ENCODE results near the gene DHRS3. TPM values are rescaled to one million over a fixed set of nuclear protein-coding genes. Genes with fewer than 3 reads are reported as not detected.
"Not testable (repeated sequence)": the region's sequence is repeated elsewhere in the genome, so short reads cannot be mapped to it uniquely, and the experiment has no call there.

DHRS3 gene
- total RNA-seq, 1 donor from 2014 or later, result 111 TPM

DNA sequence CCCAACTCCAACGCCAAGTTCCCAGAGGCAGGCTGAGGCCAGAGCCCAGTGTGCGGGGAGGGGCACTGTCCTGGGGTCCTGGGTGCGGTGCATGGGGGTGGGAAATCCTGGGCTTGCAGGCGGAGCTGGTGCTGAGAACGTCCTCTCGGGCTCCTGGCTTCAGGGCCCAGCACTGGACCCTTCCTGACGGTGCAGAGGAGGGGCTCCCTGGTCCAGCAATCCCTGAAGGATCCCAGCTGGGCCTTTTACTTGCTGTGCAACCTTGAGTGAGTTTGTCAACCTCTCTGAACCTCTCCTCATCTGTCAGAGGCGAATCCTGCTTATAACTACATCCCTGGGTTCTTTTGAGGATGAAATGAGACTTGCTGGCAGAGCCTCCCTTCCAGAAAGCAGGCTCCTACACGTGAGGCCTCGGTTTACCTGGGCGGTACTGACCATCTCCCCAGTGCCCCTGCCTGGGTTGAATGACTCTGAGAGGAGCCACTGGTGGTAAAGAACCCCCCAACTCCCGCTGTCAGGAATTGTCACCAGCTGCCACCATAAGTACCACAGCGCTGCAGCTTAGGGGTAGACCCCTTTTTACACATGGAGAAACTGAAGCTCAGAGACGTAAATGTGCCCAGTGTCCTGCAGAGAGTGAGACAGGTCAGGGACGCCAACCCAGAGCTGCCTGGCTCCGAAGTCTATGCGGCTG lies 77.3 kb downstream of the DHRS3 start:
- Histone ChIP-seq H3K27ac (peak overlapping the region; percentile 76), H3K4me1 (peaks cover 25% of the 10 kb centered on the region), H3K27me3 (no peaks in the 10 kb centered on the region), H3K36me3 (no peaks in the 10 kb centered on the region), H3K4me3 (peak overlapping the region in 1 of 2 donors; percentile 28), H3K9me3 (no peaks in the 10 kb centered on the region)
- DNase-seq (ENCODE audit: extremely low spot score in 2 of 2), result no peak
- intact Hi-C loops (cut with DNase I), result loop anchor here (2.0 to 10.0 kb wide), 4 partner anchors 52 to 226 kb away; partner anchors contain the start of gene DHRS3
- TF ChIP-seq POLR2A (IDR thresholded peaks at IDR 0.05), result no peak
- no peak for TF ChIP-seq POLR2AphosphoS5 (IDR thresholded peaks at IDR 0.05; ENCODE audit: insufficient read depth in 1 of 2, low read depth in 1 of 2)
- TF ChIP-seq CTCF (IDR thresholded peaks at IDR 0.05), result no peak

DNA sequence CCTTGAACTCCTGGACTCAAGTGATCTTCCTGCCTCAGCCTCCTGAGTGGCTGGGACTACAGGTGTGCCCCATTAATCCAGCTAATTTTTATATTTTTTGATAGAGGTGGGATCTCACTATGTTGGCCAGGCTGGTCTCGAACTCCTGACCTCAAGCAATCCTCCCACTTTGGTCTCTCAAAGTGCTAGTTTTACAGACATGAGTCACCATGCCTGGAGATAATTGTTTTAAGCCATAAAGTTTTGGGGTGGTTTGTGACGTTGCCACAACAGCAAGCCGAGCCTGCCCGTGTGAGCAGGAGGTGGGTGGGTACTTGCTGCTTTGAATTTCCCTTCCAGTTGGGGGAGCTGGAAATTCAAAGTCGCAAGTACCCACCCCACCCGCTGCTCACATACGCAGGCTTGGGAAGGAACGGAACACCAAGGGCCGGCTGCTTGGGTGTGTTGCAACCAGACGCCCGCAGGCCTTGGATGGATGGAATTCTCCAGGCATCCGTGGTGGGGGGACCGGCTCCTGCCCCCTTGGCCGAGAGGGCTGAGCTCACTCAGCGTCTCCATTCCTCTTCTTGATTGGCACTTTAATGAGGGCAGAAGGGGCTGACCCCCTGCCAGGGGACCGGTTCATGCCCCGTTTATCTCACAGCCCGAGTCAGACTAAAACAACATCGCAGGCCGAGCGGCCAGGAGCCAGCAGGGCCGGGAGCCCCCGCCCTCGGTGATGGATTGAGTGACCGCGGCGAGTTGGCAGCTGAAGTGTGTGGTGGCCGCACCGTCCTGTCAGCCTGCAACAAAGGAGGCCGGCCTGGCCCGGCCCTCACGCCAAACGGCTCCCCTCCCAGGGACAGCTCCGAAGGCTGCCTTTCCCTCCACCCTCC lies 78.1 kb downstream of the DHRS3 start:
- peak overlapping the region; percentile 76 for H3K27ac ChIP-seq
- H3K4me3 ChIP-seq, result peak overlapping the region in 1 of 2 donors; percentile 28
- TF ChIP-seq POLR2AphosphoS5 (IDR thresholded peaks at IDR 0.05; ENCODE audit: insufficient read depth in 1 of 2, low read depth in 1 of 2), result peak in 1 of 2 donors; percentile 91
- TF ChIP-seq POLR2A (IDR thresholded peaks at IDR 0.05), result no peak
- intact Hi-C loops (cut with DNase I), result loop anchor here (2.0 to 10.0 kb wide), 4 partner anchors 52 to 225 kb away; partner anchors contain the start of gene DHRS3
- no peaks in the 10 kb centered on the region for H3K27me3 ChIP-seq
- DNase-seq (ENCODE audit: extremely low spot score in 2 of 2), result no peak
- no peaks in the 10 kb centered on the region for H3K9me3 ChIP-seq
- peaks cover 25% of the 10 kb centered on the region for H3K4me1 ChIP-seq
- H3K36me3 ChIP-seq, result no peaks in the 10 kb centered on the region

GRCh38 chr1:12539320-12539704 lies 78.7 kb downstream of the DHRS3 start:
- DNase-seq (ENCODE audit: extremely low spot score in 2 of 2), result no peak
- H3K9me3 ChIP-seq, result no peaks in the 10 kb centered on the region
- H3K4me3 ChIP-seq, result no peak overlapping the region
- H3K27me3 ChIP-seq, result no peaks in the 10 kb centered on the region
- intact Hi-C loops (cut with DNase I), result no loop called here
- peaks cover 25% of the 10 kb centered on the region for H3K4me1 ChIP-seq
- no peak for TF ChIP-seq POLR2A (IDR thresholded peaks at IDR 0.05)
- TF ChIP-seq CTCF (IDR thresholded peaks at IDR 0.05), result no peak
- no peak for TF ChIP-seq POLR2AphosphoS5 (IDR thresholded peaks at IDR 0.05; ENCODE audit: insufficient read depth in 1 of 2, low read depth in 1 of 2)
- H3K27ac ChIP-seq, result peak overlapping the region; percentile 76
- no peaks in the 10 kb centered on the region for H3K36me3 ChIP-seq

- DNase-seq (ENCODE audit: extremely low spot score in 2 of 2), result not testable (repeated sequence)
Measured at GRCh38 chr1:12538536-12538935, 79.5 kb downstream of the DHRS3 start.

DNA sequence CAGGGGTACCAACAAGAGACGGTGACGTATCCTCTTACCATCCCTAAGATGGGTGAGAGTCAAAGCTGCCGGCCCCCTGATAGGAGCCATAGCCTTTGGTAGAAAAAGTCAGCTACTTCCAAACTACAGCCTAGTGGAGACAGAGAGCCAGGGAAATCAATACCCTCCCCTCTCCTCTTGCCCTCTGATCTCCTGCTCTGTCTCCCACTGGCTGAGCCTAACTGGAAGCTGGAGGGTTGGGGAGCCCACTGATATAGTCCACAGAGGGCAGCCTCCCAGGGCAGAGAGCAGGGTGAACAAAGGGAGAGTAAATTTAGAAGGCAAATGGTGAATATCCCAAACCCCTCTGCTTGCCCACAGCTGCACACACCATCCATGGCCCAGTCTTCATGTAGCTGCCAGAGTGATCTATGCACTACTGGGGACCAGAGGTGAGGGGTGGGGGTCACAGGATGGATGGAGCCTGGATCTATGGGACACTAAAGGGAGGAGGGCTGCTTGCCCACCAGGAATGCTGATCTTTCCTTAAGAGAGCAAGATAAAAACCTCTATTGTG lies 80.0 kb downstream of the DHRS3 start:
- DNase-seq (ENCODE audit: extremely low spot score in 2 of 2), result no peak
- no peak for TF ChIP-seq POLR2AphosphoS5 (IDR thresholded peaks at IDR 0.05; ENCODE audit: insufficient read depth in 1 of 2, low read depth in 1 of 2)
- Histone ChIP-seq H3K36me3 (no peaks in the 10 kb centered on the region), H3K9me3 (no peaks in the 10 kb centered on the region), H3K27ac (peak overlapping the region; percentile 76), H3K4me1 (peaks cover 25% of the 10 kb centered on the region), H3K4me3 (no peak overlapping the region), H3K27me3 (no peaks in the 10 kb centered on the region)
- intact Hi-C loops (cut with DNase I), result no loop called here

More at GRCh38 chr1:12538536-12538935, 79.5 kb downstream of the DHRS3 start:
- Histone ChIP-seq H3K4me1 (peaks cover 25% of the 10 kb centered on the region), H3K27ac (peak overlapping the region; percentile 76)
- H3K4me3 ChIP-seq; H3K36me3 ChIP-seq; H3K27me3 ChIP-seq; intact Hi-C loops (cut with DNase I); H3K9me3 ChIP-seq: not testable (repeated sequence)

DNA sequence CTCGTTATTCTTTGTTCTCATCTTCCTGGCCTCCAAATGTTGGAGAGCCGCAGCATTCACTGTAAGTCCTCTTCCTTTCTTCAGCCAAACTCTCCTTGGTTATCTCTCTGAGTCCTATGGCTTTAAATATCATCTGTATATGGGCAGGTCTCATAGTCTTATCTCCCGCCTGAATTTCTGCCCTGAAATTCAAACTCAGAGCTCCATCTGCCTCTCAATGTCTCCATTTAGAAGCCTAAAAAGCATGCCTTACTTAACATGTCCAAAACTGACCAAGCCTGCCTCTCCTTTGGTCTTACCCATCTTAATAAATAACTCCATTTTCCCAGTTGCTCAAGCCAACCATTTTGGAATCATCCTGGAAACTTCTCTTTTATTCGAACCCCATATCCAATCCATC lies 80.7 kb downstream of the DHRS3 start:
- no peak overlapping the region for H3K27ac ChIP-seq
- no peaks in the 10 kb centered on the region for H3K27me3 ChIP-seq
- H3K4me3 ChIP-seq, result no peak overlapping the region
- TF ChIP-seq POLR2A (IDR thresholded peaks at IDR 0.05), result no peak
- no peak for TF ChIP-seq CTCF (IDR thresholded peaks at IDR 0.05)
- TF ChIP-seq POLR2AphosphoS5 (IDR thresholded peaks at IDR 0.05; ENCODE audit: insufficient read depth in 1 of 2, low read depth in 1 of 2), result no peak
- no peak for DNase-seq (ENCODE audit: extremely low spot score in 2 of 2)
- peaks cover 25% of the 10 kb centered on the region for H3K4me1 ChIP-seq
- no peaks in the 10 kb centered on the region for H3K9me3 ChIP-seq
- no peaks in the 10 kb centered on the region for H3K36me3 ChIP-seq
- intact Hi-C loops (cut with DNase I), result no loop called here

All from vagina (tissue), 2 donors.